ENCODE measurements around the gene KCNQ1OT1.

Gene KCNQ1OT1

GRCh38 chr11:2719831-2720590 is 20.2 kb upstream of the KCNQ1OT1 start:
- no peak for DNase-seq

GRCh38 chr11:2718817-2719438 is 19.1 kb upstream of the KCNQ1OT1 start:
- DNase-seq, result no peak

GRCh38 chr11:2717561-2718325 is 17.9 kb upstream of the KCNQ1OT1 start:
- no peak for DNase-seq

- DNase-seq, result no peak
These were observed 16.7 kb upstream of the KCNQ1OT1 start for GRCh38 chr11:2716376-2717095.

GRCh38 chr11:2715716-2716350 is 16.0 kb upstream of the KCNQ1OT1 start:
- no peak for DNase-seq

- DNase-seq, result no peak
These were observed 15.1 kb upstream of the KCNQ1OT1 start for GRCh38 chr11:2714871-2715270.

- DNase-seq, result no peak
These were observed 14.6 kb upstream of the KCNQ1OT1 start for GRCh38 chr11:2714463-2714800.

- DNase-seq, result no peak
These were observed 14.1 kb upstream of the KCNQ1OT1 start for GRCh38 chr11:2713661-2714462.

- no peak for DNase-seq
These were observed 13.3 kb upstream of the KCNQ1OT1 start for GRCh38 chr11:2713094-2713493.

GRCh38 chr11:2711161-2711560 is 11.4 kb upstream of the KCNQ1OT1 start:
- DNase-seq, result no peak

GRCh38 chr11:2709429-2709828 is 9.6 kb upstream of the KCNQ1OT1 start:
- no peak for DNase-seq

GRCh38 chr11:2708757-2709281 is 9.0 kb upstream of the KCNQ1OT1 start:
- no peak for DNase-seq

GRCh38 chr11:2708151-2708581 is 8.4 kb upstream of the KCNQ1OT1 start:
- DNase-seq, result no peak

GRCh38 chr11:2707736-2708135 is 7.9 kb upstream of the KCNQ1OT1 start:
- DNase-seq, result no peak

GRCh38 chr11:2706321-2706720 is 6.5 kb upstream of the KCNQ1OT1 start:
- DNase-seq, result no peak

GRCh38 chr11:2704896-2705606 is 5.3 kb upstream of the KCNQ1OT1 start:
- no peak for DNase-seq

GRCh38 chr11:2704356-2704755 is 4.6 kb upstream of the KCNQ1OT1 start:
- DNase-seq, result no peak

- DNase-seq, result no peak
These were observed 3.8 kb upstream of the KCNQ1OT1 start for GRCh38 chr11:2703363-2704141.

GRCh38 chr11:2702771-2703362 is 3.1 kb upstream of the KCNQ1OT1 start:
- DNase-seq, result no peak
